A549 (cell line): Measurements from ENCODE around the gene LRIG1. TPM values are rescaled to one million over a fixed set of nuclear protein-coding genes. Genes with fewer than 3 reads are reported as not detected.

Experiments
- ATAC-seq, 2 experiments: fragments of 200-7000 bp in 1 of 2; fragments of >200 bp in 1 of 2; cut with Nextera tagmentation in 1 of 2; cut with Tn5 transposase in 1 of 2; 3 replicates each; pipeline versions ENCODE4 v1.8.0 to v1.9.1; 2018 to 2020; ENCODE audit warnings: mild to moderate bottlenecking in 1 of 2, moderate library complexity in 1 of 2
- CTCF ChIA-PET: fragments of 300-600 bp; sonication (Branson Sonifier 250); formaldehyde crosslinking; extraction: SDS; loops from one replicate; lab custom pipeline; 2021; ENCODE audit warnings: antibody characterized with exemption, inconsistent platforms; lab: Yijun Ruan, JAX
- POLR2A ChIA-PET: fragments of 350-600 bp; formaldehyde crosslinking; extraction: SDS; loops from one replicate; lab custom pipeline; 2021; ENCODE audit warnings: antibody characterized with exemption, inconsistent platforms; lab: Yijun Ruan, JAX
- DNase-seq, 2 experiments: peaks; one replicate each; pipeline versions ENCODE4 v3.0.0 to v3.0.0-alpha.2; 2011 to 2016; ENCODE audit warnings: low read depth in 1 of 2, low spot score in 1 of 2
- FAIRE-seq: peaks from 2 replicates; lab custom pipeline; 2011; peaks lifted over from hg19 to GRCh38; lab: Jason Lieb, UNC
- H3K27ac ChIP-seq, 2 experiments: fragments of >200 bp; sonication (Bioruptor Twin); formaldehyde crosslinking; 3 replicates each; pipeline ENCODE4 v1.5.1; 2016 to 2017
- H3K4me1 ChIP-seq: fragments of >200 bp; sonication (Bioruptor Twin); formaldehyde crosslinking; 3 replicates; pipeline ENCODE4 v1.6.1; 2016
- H3K4me2 ChIP-seq: fragments of >200 bp; sonication (Bioruptor Twin); formaldehyde crosslinking; 3 replicates; pipeline ENCODE4 v1.6.1; 2016
- H3K4me3 ChIP-seq: fragments of >200 bp; sonication (Bioruptor Twin); formaldehyde crosslinking; 3 replicates; pipeline ENCODE4 v1.5.1; 2016
- H3K9me3 ChIP-seq: fragments of >200 bp; sonication (Bioruptor Twin); formaldehyde crosslinking; 3 replicates; pipeline ENCODE4 v1.6.1; 2016
- ATOH8 ChIP-seq: fragments of 250-450 bp; sonication (Bioruptor Pico); IDR thresholded peaks from 2 replicates; pipeline ENCODE4 v1.5.0; 2020; ENCODE audit warnings: low read depth, mild to moderate bottlenecking, moderate library complexity
- BCL3 ChIP-seq: fragments of >200 bp; sonication (Bioruptor Twin); formaldehyde crosslinking; IDR thresholded peaks from 3 replicates; pipeline ENCODE4 v1.6.1; 2016
- CBX2 ChIP-seq: fragments of 200-600 bp; sonication (generic); IDR thresholded peaks from 2 replicates; pipeline ENCODE4 v1.6.1; 2016; ENCODE audit warnings: low read depth, mild to moderate bottlenecking, borderline replicate concordance
- E2F6 ChIP-seq: IDR thresholded peaks from 2 replicates; pipeline ENCODE4 v1.6.1; 2012; ENCODE audit warnings: low read depth, borderline replicate concordance
- ELK1 ChIP-seq: fragments of 150-350 bp; IDR thresholded peaks from 2 replicates; pipeline ENCODE4 v1.6.1; 2014; ENCODE audit warnings: low read depth, mild to moderate bottlenecking, low read length
- FOSL2 ChIP-seq, 2 experiments: fragments of 450-650 bp in 1 of 2; fragments of >200 bp in 1 of 2; sonication (Bioruptor Twin) in 1 of 2; formaldehyde crosslinking; IDR thresholded peaks; 2 replicates each; pipeline versions ENCODE4 v1.5.0 to v1.6.1; 2016 to 2020; ENCODE audit warnings: mild to moderate bottlenecking in 1 of 2, moderate library complexity in 1 of 2
- HES2 ChIP-seq: fragments of >200 bp; sonication (Bioruptor Twin); formaldehyde crosslinking; IDR thresholded peaks from 2 replicates; pipeline ENCODE4 v1.6.1; 2016
- HEYL ChIP-seq: fragments of 250-450 bp; sonication (Bioruptor Pico); IDR thresholded peaks from 2 replicates; pipeline ENCODE4 v1.8.0; 2021; ENCODE audit warnings: mild to moderate bottlenecking, moderate library complexity
- HOXB13 ChIP-seq: fragments of 250-450 bp; sonication (Bioruptor Pico); IDR thresholded peaks from 2 replicates; pipeline ENCODE4 v1.5.0; 2020; ENCODE audit warnings: low read depth, mild to moderate bottlenecking, moderate library complexity
- HOXB5 ChIP-seq: fragments of 250-450 bp; sonication (Bioruptor Pico); IDR thresholded peaks from 2 replicates; pipeline ENCODE4 v1.5.0; 2020; ENCODE audit warnings: mild to moderate bottlenecking, moderate library complexity
- JUN ChIP-seq, 2 experiments: fragments of >200 bp; sonication (Bioruptor Twin); formaldehyde crosslinking; IDR thresholded peaks; 2 replicates in 1 of 2; 3 replicates in 1 of 2; pipeline ENCODE4 v1.6.1; 2016 to 2017
- JUNB ChIP-seq: fragments of >200 bp; sonication (Bioruptor Twin); formaldehyde crosslinking; IDR thresholded peaks from 2 replicates; pipeline ENCODE4 v1.6.1; 2016
- KDM5A ChIP-seq: fragments of 200-600 bp; sonication (generic); IDR thresholded peaks from 2 replicates; pipeline ENCODE4 v1.6.1; 2016; ENCODE audit warnings: antibody characterized with exemption, mild to moderate bottlenecking
- MAZ ChIP-seq: fragments of 150-350 bp; IDR thresholded peaks from 2 replicates; pipeline ENCODE4 v1.6.1; 2014; ENCODE audit warnings: antibody characterized with exemption, low read depth, low read length, borderline replicate concordance
- MYC ChIP-seq: IDR thresholded peaks from 2 replicates; pipeline ENCODE4 v1.6.1; 2012; ENCODE audit warnings: mild to moderate bottlenecking, inconsistent platforms, low read length, improper control_type of control experiment, borderline replicate concordance
- NFE2L2 ChIP-seq: fragments of 150-350 bp; conservative IDR thresholded peaks from 2 replicates; pipeline ENCODE4 v1.6.1; 2014; ENCODE audit warnings: low read length
- RAD21 ChIP-seq, 2 experiments: fragments of >200 bp in 1 of 2; sonication (Bioruptor Twin) in 1 of 2; formaldehyde crosslinking in 1 of 2; IDR thresholded peaks in 1 of 2; conservative IDR thresholded peaks in 1 of 2; 2 replicates in 1 of 2; 3 replicates in 1 of 2; pipeline ENCODE4 v1.6.1; 2012 to 2018; ENCODE audit warnings: inconsistent platforms in 1 of 2
- RARB ChIP-seq: fragments of 250-450 bp; sonication (Bioruptor Pico); IDR thresholded peaks from 2 replicates; pipeline ENCODE4 v1.8.0; 2021; ENCODE audit warnings: mild to moderate bottlenecking, moderate library complexity
- RCOR1 ChIP-seq: fragments of 150-350 bp; IDR thresholded peaks from 2 replicates; pipeline ENCODE4 v1.6.1; 2014; ENCODE audit warnings: antibody characterized with exemption, low read length, low read depth
- REST ChIP-seq: fragments of 200-600 bp; sonication (generic); IDR thresholded peaks from 2 replicates; pipeline ENCODE4 v1.6.1; 2016; ENCODE audit warnings: antibody characterized with exemption, mild to moderate bottlenecking, moderate library complexity
- SREBF2 ChIP-seq: fragments of 450-650 bp; IDR thresholded peaks from 2 replicates; pipeline ENCODE4 v1.6.1; 2014; ENCODE audit warnings: mild to moderate bottlenecking, moderate library complexity
- TFCP2L1 ChIP-seq: fragments of 250-450 bp; sonication (Bioruptor Pico); IDR thresholded peaks from 2 replicates; pipeline ENCODE4 v1.5.0; 2021; ENCODE audit warnings: mild to moderate bottlenecking
- USF2 ChIP-seq: fragments of 450-650 bp; IDR thresholded peaks from 2 replicates; pipeline ENCODE4 v1.6.1; 2014; ENCODE audit warnings: antibody characterized with exemption
- WGBS: methylation state at CpG from one replicate; pipeline ENCODE4 v1.1.6; 2017; ENCODE audit errors: missing lambda C conversion rate; 5-methylcytosine and 5-hydroxymethylcytosine counted together
- polyA plus RNA-seq, 4 experiments: library from polyadenylated mRNA; depleted of rRNA in 3 of 4; stranded (reverse); fragments of >200 nt; fragmentation: RNase III in 1 of 4; extraction: RNeasy Plus Mini Kit Qiagen cat#74134 plus additional on column Dnase treatment in 1 of 4; gene quantifications; 2 replicates in 3 of 4; 3 replicates in 1 of 4; pipeline ENCODE4 v1.2.3, GENCODE V29; 2011 to 2017

The LRIG1 gene
- polyA plus RNA-seq, 2 of the 4 experiments (the other 2 are of a cell fraction) = 1.8 to 6.2 TPM

- Histone ChIP-seq H3K4me2 (no peak overlapping the region), H3K9me3 (no peaks in the 10 kb centered on the region), H3K4me1 (0 out of 3 replicates have a peak, but pooled peaks cover 7% of the 10 kb centered on the region), H3K4me3 (no peak overlapping the region), H3K27ac (no peak overlapping the region)
- POLR2A ChIA-PET = no interaction called here
- 86% methylated on average over 5 of the region's 5 CpGs for WGBS
- no peak for TF ChIP-seq RAD21 (conservative IDR thresholded peaks at IDR 0.05 in 1 of 2, IDR thresholded peaks at IDR 0.05 in 1 of 2)
- no peak for TF ChIP-seq ELK1
- no peak for TF ChIP-seq FOSL2 (IDR thresholded peaks at IDR 0.05)
- TF ChIP-seq FOSL2 (CRISPR knock-in tag; IDR thresholded peaks at IDR 0.05) = no peak
- no peak for TF ChIP-seq HES2
- no peak for TF ChIP-seq USF2
- no peak for TF ChIP-seq BCL3
- no peak for TF ChIP-seq JUN (IDR thresholded peaks at IDR 0.05)
- no peak for TF ChIP-seq HOXB5 (CRISPR knock-in tag)
- TF ChIP-seq HOXB13 (CRISPR knock-in tag) = no peak
- TF ChIP-seq SREBF2 = no peak
- TF ChIP-seq KDM5A = no peak
- no peak for TF ChIP-seq MYC
- TF ChIP-seq HEYL = no peak
- no peak for TF ChIP-seq CBX2
- TF ChIP-seq E2F6 = no peak
- FAIRE-seq (no peak), DNase-seq (no peak), ATAC-seq (no peak)
- CTCF ChIA-PET = no interaction called here
Observed at GRCh38 chr3:66497288-66497984, 3.4 kb downstream of the LRIG1 start.

GRCh38 chr3:66496746-66497145, 4.1 kb downstream of the LRIG1 start:
- Histone ChIP-seq H3K4me3 (no peak overlapping the region), H3K4me2 (no peak overlapping the region), H3K4me1 (0 out of 3 replicates have a peak, but pooled peaks cover 7% of the 10 kb centered on the region), H3K27ac (no peak overlapping the region), H3K9me3 (no peaks in the 10 kb centered on the region)
- no peak for DNase-seq
- CTCF ChIA-PET = no interaction called here
- no peak for ATAC-seq
- no peak for FAIRE-seq
- no peak for TF ChIP-seq RARB (CRISPR knock-in tag)
- no peak for TF ChIP-seq MAZ
- TF ChIP-seq HES2 = no peak
- no peak for TF ChIP-seq RCOR1
- TF ChIP-seq REST = no peak
- TF ChIP-seq NFE2L2 = no peak
- no peak for TF ChIP-seq JUNB
- no peak for TF ChIP-seq ATOH8 (CRISPR knock-in tag)
- no peak for TF ChIP-seq RAD21 (conservative IDR thresholded peaks at IDR 0.05 in 1 of 2, IDR thresholded peaks at IDR 0.05 in 1 of 2)
- TF ChIP-seq TFCP2L1 (CRISPR knock-in tag) = no peak
- TF ChIP-seq E2F6 = no peak
- POLR2A ChIA-PET = no interaction called here
